ENCODE measurements around the gene CTDSP2. TPM values are rescaled to one million over a fixed set of nuclear protein-coding genes. Genes with fewer than 3 reads are reported as not detected.

CTDSP2 gene
- total RNA-seq, 1 experiment from 2014 or later: 82.7 TPM

GRCh38 chr12:57874166-57875108 is 27.9 kb upstream of the CTDSP2 start:
- intact Hi-C loops (cut with micrococcal nuclease): no loop called here
- DNase-seq (ENCODE audit: low read depth, low spot score): no peak
- Histone ChIP-seq H3K4me2 (ENCODE audit: low read length) (no peak overlapping the region), H4K20me1 (ENCODE audit: insufficient read depth) (no peaks in the 10 kb centered on the region), H2AFZ (ENCODE audit: low read depth, low read length, poor library complexity, severe bottlenecking) (no peak overlapping the region), H3K79me2 (ENCODE audit: insufficient read depth, low read length) (no peaks in the 10 kb centered on the region), H3K9me2 (ENCODE audit: insufficient read depth) (no peaks in the 10 kb centered on the region), H3K4me1 (ENCODE audit: control insufficient read depth in 1 of 2, insufficient read depth in 2 of 2, low read length in 2 of 2) (no peaks in the 10 kb centered on the region), H3K4me3 (replicated peaks in 1 of 2; ENCODE audit: low read depth in 1 of 2, low read length in 2 of 2) (no peak overlapping the region), H3K36me3 (ENCODE audit: control insufficient read depth in 1 of 2, insufficient read depth in 2 of 2, low read length in 2 of 2) (no peaks in the 10 kb centered on the region), H3K27ac (ENCODE audit: low read depth, low read length) (no peak overlapping the region), H3K9ac (ENCODE audit: low read length) (no peak overlapping the region), H3K9me3 (ENCODE audit: control insufficient read depth in 1 of 2, insufficient read depth in 1 of 2, low read depth in 1 of 2, low read length in 2 of 2) (no peaks in the 10 kb centered on the region), H3K27me3 (ENCODE audit: insufficient read depth, low read length) (no peaks in the 10 kb centered on the region)
- ChIA-PET CTCF (interaction anchor here (1.1 to 1.7 kb wide), 2 partner anchors 10 to 13 kb away, joined by 3 to 4 read pairs; no protein-coding TSS in a partner anchor), RAD21 (ENCODE audit: low non-redundant PET in 1 of 2, low total read pairs in 2 of 2, uncharacterized antibody in 2 of 2, unreplicated experiment in 2 of 2) (no interaction called here), POLR2A (no interaction called here)
- BruUV-seq (replicated peaks): no TSS peak
- no peak for TF ChIP-seq POLR2A (IDR thresholded peaks at IDR 0.05; ENCODE audit: borderline replicate concordance, extremely low read depth, insufficient read depth, insufficient read length)
- TF ChIP-seq ELF1 (IDR thresholded peaks at IDR 0.05; ENCODE audit: borderline replicate concordance, low read depth): no peak
- no peak for TF ChIP-seq EZH2 (IDR thresholded peaks at IDR 0.05)
- no peak for TF ChIP-seq TCF7L2 (IDR thresholded peaks at IDR 0.05; ENCODE audit: borderline replicate concordance, extremely low read depth, insufficient read depth, insufficient read length)
- no peak for TF ChIP-seq FOSL1 (IDR thresholded peaks at IDR 0.05; ENCODE audit: low read depth)
- TF ChIP-seq YY1 (IDR thresholded peaks at IDR 0.05; ENCODE audit: extremely low read depth, insufficient replicate concordance, low read depth, low read length): no peak
- no peak for TF ChIP-seq JUND (IDR thresholded peaks at IDR 0.05)
- TF ChIP-seq CEBPB (IDR thresholded peaks at IDR 0.05; ENCODE audit: low read depth): no peak
- TF ChIP-seq MAX (IDR thresholded peaks at IDR 0.05): no peak
- no peak for TF ChIP-seq ATF3 (IDR thresholded peaks at IDR 0.05)
- no peak for TF ChIP-seq SP1 (IDR thresholded peaks at IDR 0.05; ENCODE audit: low read depth)
- no peak for TF ChIP-seq SRF (IDR thresholded peaks at IDR 0.05; ENCODE audit: low read depth)
- TF ChIP-seq RAD21 (IDR thresholded peaks at IDR 0.05; ENCODE audit: low read depth): no peak
- no peak for TF ChIP-seq REST (IDR thresholded peaks at IDR 0.05; ENCODE audit: low read depth)
- TF ChIP-seq SIN3A (IDR thresholded peaks at IDR 0.05; ENCODE audit: low read depth): no peak
- ATAC-seq: no peak

Measured in HCT116 (cell line).